Erythroblast (primary cell): ENCODE measurements around the gene SLC22A23.

Experiments used
- GATA1 ChIP-seq: IDR thresholded peaks from 2 replicates; pipeline ENCODE4 v1.6.1; 2011; ENCODE audit warnings: low read depth, mild to moderate bottlenecking, control low read depth, low read length, moderate library complexity
- POLR2A ChIP-seq: IDR thresholded peaks from 2 replicates; pipeline ENCODE4 v1.6.1; 2011; ENCODE audit warnings: mild to moderate bottlenecking, low read length

DNA sequence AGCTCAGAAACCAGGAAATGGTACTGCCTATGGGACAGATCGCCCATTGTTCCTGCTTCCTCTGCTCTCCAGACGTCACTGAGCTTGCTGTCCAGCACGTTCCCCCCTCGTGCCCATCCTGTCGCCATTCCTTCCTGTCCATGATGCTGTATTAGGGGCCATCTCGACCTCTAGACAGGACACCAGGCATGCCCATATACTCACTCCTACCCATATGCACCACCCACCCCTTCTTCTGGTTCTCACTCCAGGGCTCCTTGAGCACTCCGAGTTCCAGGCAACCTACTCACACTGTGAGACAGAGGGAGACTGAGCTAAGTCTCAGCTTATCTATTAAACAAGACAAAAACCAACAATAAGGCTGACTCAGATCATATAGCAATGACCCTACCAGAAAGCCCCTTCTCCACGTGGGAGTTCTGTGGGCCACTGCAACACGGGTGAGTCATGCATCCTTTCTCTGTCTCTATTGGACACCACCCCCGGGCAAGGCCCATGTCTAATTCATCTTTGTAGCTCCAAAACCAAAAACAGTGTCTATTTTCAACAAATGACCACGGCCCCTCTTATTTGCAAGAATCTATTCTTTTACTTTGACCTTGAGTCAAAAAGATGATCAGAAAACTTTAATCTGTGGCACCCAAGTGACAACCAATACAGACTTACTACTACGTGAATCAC, 132.4 kb downstream of the SLC22A23 start:
- TF ChIP-seq POLR2A: no peak
- TF ChIP-seq GATA1: no peak
